ENCODE data around the gene CHRNA9. TPM values are rescaled to one million over a fixed set of nuclear protein-coding genes. Genes with fewer than 3 reads are reported as not detected.

The CHRNA9 gene
- total RNA-seq, 1 donor from 2014 or later = not detected

- no peaks in the 10 kb centered on the region for H3K9me3 ChIP-seq
- no peak overlapping the region for H3K4me3 ChIP-seq
- intact Hi-C loops (cut with DNase I) = no loop called here
- TF ChIP-seq CTCF (IDR thresholded peaks at IDR 0.05) = no peak
- no peak overlapping the region for H3K27ac ChIP-seq
- ATAC-seq (no peak), DNase-seq (no peak)
- no peaks in the 10 kb centered on the region for H3K36me3 ChIP-seq
- H3K4me1 ChIP-seq = no peaks in the 10 kb centered on the region
- H3K27me3 ChIP-seq = no peaks in the 10 kb centered on the region
Observed at GRCh38 chr4:40361338-40361737, 26.2 kb downstream of the CHRNA9 start.

- Histone ChIP-seq H3K4me1 (no peaks in the 10 kb centered on the region), H3K36me3 (no peaks in the 10 kb centered on the region), H3K4me3 (no peak overlapping the region), H3K27ac (no peak overlapping the region), H3K9me3 (no peaks in the 10 kb centered on the region), H3K27me3 (no peaks in the 10 kb centered on the region)
- DNase-seq = no peak
- peak; percentile 83 for ATAC-seq
- no peak for TF ChIP-seq CTCF (IDR thresholded peaks at IDR 0.05)
- intact Hi-C loops (cut with DNase I) = no loop called here
Observed at GRCh38 chr4:40363382-40363920, 28.3 kb downstream of the CHRNA9 start.

GRCh38 chr4:40363945-40364344 is 28.8 kb downstream of the CHRNA9 start:
- no peaks in the 10 kb centered on the region for H3K27me3 ChIP-seq
- H3K9me3 ChIP-seq = no peaks in the 10 kb centered on the region
- no peaks in the 10 kb centered on the region for H3K4me1 ChIP-seq
- intact Hi-C loops (cut with DNase I) = no loop called here
- no peaks in the 10 kb centered on the region for H3K36me3 ChIP-seq
- TF ChIP-seq CTCF (IDR thresholded peaks at IDR 0.05) = no peak
- no peak overlapping the region for H3K4me3 ChIP-seq
- no peak overlapping the region for H3K27ac ChIP-seq
- DNase-seq = no peak
- ATAC-seq = no peak

GRCh38 chr4:40365766-40366165 is 30.6 kb downstream of the CHRNA9 start:
- intact Hi-C loops (cut with DNase I) = no loop called here
- no peak overlapping the region for H3K4me3 ChIP-seq
- no peaks in the 10 kb centered on the region for H3K27me3 ChIP-seq
- H3K36me3 ChIP-seq = no peaks in the 10 kb centered on the region
- no peak for DNase-seq
- H3K9me3 ChIP-seq = no peaks in the 10 kb centered on the region
- no peak for ATAC-seq
- no peak for TF ChIP-seq CTCF (IDR thresholded peaks at IDR 0.05)
- H3K27ac ChIP-seq = no peak overlapping the region
- no peaks in the 10 kb centered on the region for H3K4me1 ChIP-seq

GRCh38 chr4:40367451-40367850 is 32.3 kb downstream of the CHRNA9 start:
- Histone ChIP-seq H3K36me3 (no peaks in the 10 kb centered on the region), H3K27me3 (no peaks in the 10 kb centered on the region), H3K4me3 (no peak overlapping the region), H3K27ac (no peak overlapping the region), H3K4me1 (no peaks in the 10 kb centered on the region), H3K9me3 (no peaks in the 10 kb centered on the region)
- no peak for DNase-seq
- no peak for TF ChIP-seq CTCF (IDR thresholded peaks at IDR 0.05)
- intact Hi-C loops (cut with DNase I) = no loop called here
- ATAC-seq = no peak
